ENCODE data around the gene FAM124B. TPM values are rescaled to one million over a fixed set of nuclear protein-coding genes. Genes with fewer than 3 reads are reported as not detected.

Gene FAM124B
- total and polyA plus RNA-seq, 4 donors, result 0.30 to 2.5 (median 0.42) TPM

- H3K27ac ChIP-seq (ENCODE audit: low read depth in 1 of 2, low read length in 2 of 2), result no peak overlapping the region
- peaks cover 0 to 1% (median 0%) of the 10 kb centered on the region in 4 donors for H3K36me3 ChIP-seq (ENCODE audit: control insufficient read depth in 4 of 4, insufficient read depth in 3 of 4, low read depth in 1 of 4, low read length in 3 of 4)
- 98% methylated on average over 2 of the region's 2 CpGs for WGBS
- H3K4me1 ChIP-seq (ENCODE audit: control insufficient read depth in 4 of 4, insufficient read depth in 4 of 4, low read length in 3 of 4), result peaks cover 0 to 5% (median 2%) of the 10 kb centered on the region in 4 donors
- no peak for DNase-seq (ENCODE audit: low spot score)
- no peak for TF ChIP-seq SP1 (IDR thresholded peaks at IDR 0.05)
- no peak for TF ChIP-seq ATF3 (IDR thresholded peaks at IDR 0.05)
- TF ChIP-seq FOXA2 (IDR thresholded peaks at IDR 0.05), result no peak
- no peak for TF ChIP-seq GABPA (IDR thresholded peaks at IDR 0.05 in 1 of 2, conservative IDR thresholded peaks at IDR 0.05 in 1 of 2)
- TF ChIP-seq REST (IDR thresholded peaks at IDR 0.05), result no peak
- TF ChIP-seq FOXA1 (IDR thresholded peaks at IDR 0.05), result no peak
- no peak for TF ChIP-seq HNF4A (conservative IDR thresholded peaks at IDR 0.05)
- no peak for TF ChIP-seq EGR1 (IDR thresholded peaks at IDR 0.05; ENCODE audit: low read depth in 2 of 2)
- TF ChIP-seq ZBTB33 (IDR thresholded peaks at IDR 0.05), result no peak
- TF ChIP-seq YY1 (IDR thresholded peaks at IDR 0.05), result no peak
- no peak for TF ChIP-seq RXRA (IDR thresholded peaks at IDR 0.05)
- TF ChIP-seq CTCF (IDR thresholded peaks at IDR 0.05; ENCODE audit: low read depth, low read length, missing input control), result no peak
- no peak for TF ChIP-seq TAF1 (conservative IDR thresholded peaks at IDR 0.05)
- TF ChIP-seq JUND (IDR thresholded peaks at IDR 0.05), result no peak
- no peak for TF ChIP-seq HNF4G (IDR thresholded peaks at IDR 0.05)
- TF ChIP-seq NR2F2 (IDR thresholded peaks at IDR 0.05), result no peak
- no peak for TF ChIP-seq RAD21 (IDR thresholded peaks at IDR 0.05)
- no peak for TF ChIP-seq MAX (IDR thresholded peaks at IDR 0.05)
- no peak overlapping the region for H3K4me3 ChIP-seq (ENCODE audit: low read depth in 1 of 3, low read length in 3 of 3)
- no peaks in the 10 kb centered on the region for H3K9me3 ChIP-seq (ENCODE audit: control insufficient read depth in 4 of 4, low read length in 3 of 4)
- H3K27me3 ChIP-seq (ENCODE audit: control insufficient read depth in 4 of 4, insufficient read depth in 4 of 4, low read length in 3 of 4), result no peaks in the 10 kb centered on the region
- H3K9ac ChIP-seq (ENCODE audit: low read depth in 1 of 2, low read length in 2 of 2), result no peak overlapping the region
Measured at GRCh38 chr2:224413381-224413780, 11.5 kb upstream of the FAM124B start.
